GM18873 (cell line): Measurements from ENCODE around the gene PDZD2.
"Not testable (repeated sequence)": the region's sequence is repeated elsewhere in the genome, so short reads cannot be mapped to it uniquely, and the experiment has no call there.

Experiments used
- ATAC-seq: cut with Tn5 transposase; IDR thresholded peaks from one replicate; pipeline ENCODE4 v1.9.1; 2021; ENCODE audit warnings: mild to moderate bottlenecking, moderate library complexity, moderate number of reproducible peaks; ENCODE audit not compliant: unreplicated experiment, low FRiP score

Gene PDZD2

GRCh38 chr5:32055891-32056866 is 417.2 kb downstream of the PDZD2 start:
- ATAC-seq = no peak

- ATAC-seq = no peak
These were observed 418.5 kb downstream of the PDZD2 start for GRCh38 chr5:32057187-32058096.

- ATAC-seq = no peak
These were observed 419.2 kb downstream of the PDZD2 start for GRCh38 chr5:32058101-32058500.

- ATAC-seq = no peak
These were observed 420.1 kb downstream of the PDZD2 start for GRCh38 chr5:32058997-32059396.

GRCh38 chr5:32059761-32060530 is 421.0 kb downstream of the PDZD2 start:
- ATAC-seq = no peak

- no peak for ATAC-seq
These were observed 422.3 kb downstream of the PDZD2 start for GRCh38 chr5:32061236-32061635.

- no peak for ATAC-seq
These were observed 427.5 kb downstream of the PDZD2 start for GRCh38 chr5:32066448-32066847.

- ATAC-seq = no peak
These were observed 429.0 kb downstream of the PDZD2 start for GRCh38 chr5:32067774-32068470.

- ATAC-seq = no peak
These were observed 429.6 kb downstream of the PDZD2 start for GRCh38 chr5:32068561-32068960.

- no peak for ATAC-seq
These were observed 430.5 kb downstream of the PDZD2 start for GRCh38 chr5:32069396-32069795.

GRCh38 chr5:32071351-32071944 is 432.5 kb downstream of the PDZD2 start:
- no peak for ATAC-seq

GRCh38 chr5:32072054-32072453 is 433.1 kb downstream of the PDZD2 start:
- ATAC-seq = no peak

- ATAC-seq = no peak
These were observed 435.5 kb downstream of the PDZD2 start for GRCh38 chr5:32074401-32074800.

- no peak for ATAC-seq
These were observed 438.1 kb downstream of the PDZD2 start for GRCh38 chr5:32076699-32077695.

- ATAC-seq = not testable (repeated sequence)
These were observed 439.9 kb downstream of the PDZD2 start for GRCh38 chr5:32078855-32079254.

GRCh38 chr5:32080565-32080964 is 441.6 kb downstream of the PDZD2 start:
- ATAC-seq = not testable (repeated sequence)

- no peak for ATAC-seq
These were observed 443.8 kb downstream of the PDZD2 start for GRCh38 chr5:32082701-32083100.

GRCh38 chr5:32083981-32084430 is 445.1 kb downstream of the PDZD2 start:
- ATAC-seq = no peak
